SH-SY5Y (cell line): ENCODE data around the gene FBXL2.
A peak's percentile ranks its signal among the peaks of the same experiment; 100 is the strongest.

ENCODE experiments used
- GATA2 ChIP-seq: IDR thresholded peaks from 2 replicates; pipeline ENCODE4 v1.6.1; 2011; ENCODE audit warnings: mild to moderate bottlenecking, low read depth, low read length
- GATA3 ChIP-seq: IDR thresholded peaks from 2 replicates; pipeline ENCODE4 v1.6.1; 2011; ENCODE audit warnings: low read depth, mild to moderate bottlenecking, low read length, moderate library complexity

FBXL2 gene

DNA sequence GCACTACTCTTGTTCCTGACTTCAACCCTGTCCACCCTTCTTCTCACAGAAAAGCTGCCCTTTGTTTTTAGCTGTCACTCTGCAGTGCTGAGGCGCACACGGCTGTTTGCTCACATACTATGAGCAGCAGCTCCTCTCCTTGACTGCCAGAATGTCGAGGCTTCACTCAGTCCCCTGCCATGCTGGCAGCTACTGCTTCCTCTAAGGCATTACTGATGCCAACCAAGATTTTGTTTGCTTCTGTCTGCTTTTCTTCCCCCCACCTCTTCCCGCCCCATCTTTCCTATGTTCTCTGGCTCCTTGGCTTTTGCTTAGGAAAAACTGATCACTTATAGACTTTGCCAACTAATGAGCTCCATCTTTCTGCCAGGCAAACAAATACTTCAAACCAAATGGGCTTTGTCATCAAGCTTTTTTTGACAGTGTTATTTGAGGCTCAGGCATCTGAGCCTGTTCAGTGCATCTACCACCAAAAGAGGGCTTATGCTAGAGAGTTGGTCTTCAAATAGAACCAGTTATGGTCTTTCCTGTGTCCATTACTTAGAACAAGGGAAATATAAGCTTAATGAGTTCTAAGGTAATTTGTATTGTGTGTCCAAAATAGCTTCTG, 81.0 kb downstream of the FBXL2 start:
- TF ChIP-seq GATA2 (no peak), GATA3 (no peak)

DNA sequence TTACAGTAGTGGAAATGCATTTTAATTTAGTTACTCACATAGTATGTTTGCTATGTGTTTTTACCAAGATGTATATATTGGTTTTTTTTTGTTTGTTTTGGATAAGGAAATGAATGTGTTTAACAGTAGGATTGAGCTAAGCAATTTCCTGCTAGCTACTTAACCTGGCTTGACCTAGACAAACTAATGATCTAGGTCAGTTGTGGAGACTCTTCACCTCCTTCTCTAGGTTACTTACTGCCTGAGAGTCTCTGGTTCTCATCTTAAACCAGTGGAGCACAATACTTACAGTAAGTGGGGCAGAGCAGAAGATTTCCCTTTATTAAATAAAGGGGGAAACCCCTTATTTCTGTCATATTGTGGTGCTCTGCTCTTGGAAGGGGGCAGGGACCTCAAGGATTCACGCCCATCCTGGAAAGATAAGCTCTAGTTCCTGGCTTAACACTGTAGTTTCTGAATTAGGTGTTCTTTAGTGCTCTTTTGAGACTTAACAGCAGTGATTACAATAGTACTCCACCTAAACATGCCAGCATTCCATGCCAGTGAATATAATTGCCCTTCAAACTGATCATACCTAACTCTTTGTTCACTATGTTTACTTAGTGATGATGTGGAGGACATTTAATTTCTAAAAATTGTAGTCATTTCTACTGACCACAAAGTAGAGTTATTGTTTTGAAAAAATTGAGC, 83.0 kb downstream of the FBXL2 start:
- TF ChIP-seq GATA2 (no peak), GATA3 (no peak)

DNA sequence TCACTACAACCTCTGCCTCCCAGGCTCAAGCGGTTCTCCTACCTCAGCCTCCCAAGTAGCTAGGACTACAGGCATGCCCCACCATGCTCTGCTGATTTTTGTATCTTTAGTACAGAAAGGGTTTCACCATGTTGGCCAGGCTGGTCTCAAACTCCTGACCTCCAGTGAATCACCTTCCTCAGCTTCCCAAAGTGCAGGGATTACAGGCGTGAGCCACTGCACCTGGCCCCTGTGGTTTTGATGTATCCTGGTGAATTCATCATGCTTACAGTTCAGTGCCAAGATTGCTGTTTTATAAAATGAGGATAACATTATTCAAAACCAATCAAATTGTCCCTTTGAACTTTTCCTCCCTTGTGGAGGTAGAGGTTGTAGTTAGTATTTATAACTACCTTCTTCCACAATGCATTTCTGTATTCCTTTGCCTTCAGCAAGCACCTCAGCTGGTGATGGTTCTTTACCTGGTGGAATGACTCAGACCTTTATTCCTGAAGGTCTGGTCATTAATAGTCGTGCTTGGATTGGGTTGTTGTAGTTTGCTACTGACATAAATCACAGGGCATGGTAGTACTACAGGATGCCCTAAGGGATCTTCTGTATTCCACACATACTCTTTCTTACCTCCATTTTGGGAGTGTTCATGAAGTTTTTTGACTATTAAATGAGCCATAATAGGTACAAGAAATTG, 86.0 kb downstream of the FBXL2 start:
- TF ChIP-seq GATA3 (no peak), GATA2 (no peak)

DNA sequence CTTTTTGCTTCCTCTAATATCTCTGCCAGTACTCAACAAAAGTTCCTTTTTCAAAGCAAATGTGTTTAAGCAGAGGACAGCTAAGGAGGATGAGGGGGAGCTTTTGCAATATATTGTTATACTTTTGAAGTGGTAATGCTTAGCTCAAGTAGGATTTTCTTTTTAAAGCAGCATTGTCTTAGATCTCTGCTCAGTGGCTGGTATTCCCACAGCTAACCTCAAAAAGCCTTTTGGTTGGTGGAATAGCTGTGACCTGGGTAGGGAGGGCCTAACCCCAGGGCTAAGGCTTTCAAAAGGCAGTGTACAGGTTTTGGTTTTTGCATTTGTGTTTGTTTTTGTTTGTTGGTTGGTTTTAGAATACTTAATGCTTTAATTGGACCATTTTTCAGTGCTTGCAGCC, 86.8 kb downstream of the FBXL2 start:
- TF ChIP-seq GATA3 (no peak), GATA2 (no peak)

DNA sequence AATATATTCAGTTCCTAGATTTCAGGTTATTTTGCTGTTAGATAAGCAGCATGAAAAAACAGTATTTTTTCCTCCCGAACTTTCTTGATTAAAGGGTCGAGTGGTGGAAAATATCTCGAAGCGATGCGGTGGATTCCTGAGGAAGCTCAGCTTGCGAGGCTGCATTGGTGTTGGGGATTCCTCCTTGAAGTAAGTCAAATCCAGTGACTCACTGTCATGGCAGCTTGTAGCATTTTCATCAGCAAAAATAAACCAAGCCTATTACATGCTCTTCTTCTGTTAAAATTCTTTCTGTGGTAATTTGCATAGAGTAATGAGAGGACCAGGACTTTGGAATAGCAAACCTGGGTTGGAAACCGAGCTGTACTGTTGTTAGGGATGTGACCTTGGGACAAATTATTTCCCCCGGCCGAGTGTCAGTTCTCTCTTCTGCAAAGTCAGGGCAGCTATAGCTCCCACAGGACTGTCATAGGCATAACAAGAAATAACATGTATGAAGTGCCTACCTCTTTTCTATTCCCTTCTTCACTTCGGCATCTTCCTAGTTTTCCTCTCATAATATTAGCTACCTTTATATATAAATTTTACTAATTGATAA, 87.4 kb downstream of the FBXL2 start:
- TF ChIP-seq GATA3: no peak
- TF ChIP-seq GATA2: no peak

DNA sequence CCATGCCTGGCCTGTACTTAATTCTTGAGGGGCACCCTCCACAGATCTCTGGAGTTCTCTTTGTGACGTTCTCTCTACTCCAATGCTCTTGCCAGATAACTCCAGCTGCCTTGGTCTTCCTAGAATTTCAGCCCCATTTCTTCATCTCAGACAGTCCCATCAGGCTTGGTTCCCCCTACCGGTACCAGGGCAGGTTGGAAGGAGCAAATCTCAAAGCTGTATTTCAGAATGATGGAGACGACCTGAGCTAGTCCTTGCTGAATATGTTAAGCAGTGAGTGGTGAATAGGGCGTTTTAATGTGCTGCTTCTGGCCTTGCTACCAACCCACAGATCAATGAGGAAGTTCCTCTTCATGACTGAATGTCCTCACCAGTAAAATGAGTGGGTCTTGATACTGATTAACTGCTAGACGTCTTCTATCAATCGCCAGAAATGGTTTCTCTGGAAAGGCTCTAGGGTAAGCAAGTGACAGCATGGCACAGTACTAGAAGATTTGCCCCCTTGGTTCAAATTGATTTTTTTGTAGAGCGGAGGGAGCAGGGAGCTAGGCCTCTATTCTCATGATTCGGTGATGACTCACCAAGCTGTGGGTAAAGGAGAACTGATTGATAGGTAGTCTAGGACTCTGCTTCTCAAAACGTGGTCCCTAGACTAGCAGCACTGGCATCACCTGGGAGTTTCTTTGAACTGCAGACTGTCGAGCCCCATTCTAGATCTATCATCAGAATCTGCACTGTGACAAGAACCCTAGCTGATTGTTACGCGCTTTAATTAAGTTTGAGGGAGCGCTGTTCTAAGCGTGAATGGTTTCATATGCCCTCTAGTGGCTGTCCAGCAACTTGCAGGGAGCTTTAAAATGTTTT, 95.2 kb downstream of the FBXL2 start:
- TF ChIP-seq GATA2 (no peak), GATA3 (no peak)

DNA sequence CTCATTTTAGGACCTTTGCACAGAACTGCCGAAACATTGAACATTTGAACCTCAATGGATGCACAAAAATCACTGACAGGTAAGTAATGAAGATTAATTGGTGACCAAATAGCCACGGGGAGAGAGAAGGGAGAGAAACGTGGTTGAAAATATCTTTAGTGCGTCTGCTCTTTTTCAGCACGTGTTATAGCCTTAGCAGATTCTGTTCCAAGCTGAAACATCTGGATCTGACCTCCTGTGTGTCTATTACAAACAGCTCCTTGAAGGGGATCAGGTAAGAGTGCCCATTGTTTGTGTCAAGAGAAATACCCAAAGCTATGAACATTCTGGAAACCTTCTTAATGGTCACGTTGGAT, 95.8 kb downstream of the FBXL2 start:
- TF ChIP-seq GATA3 (no peak), GATA2 (no peak)

DNA sequence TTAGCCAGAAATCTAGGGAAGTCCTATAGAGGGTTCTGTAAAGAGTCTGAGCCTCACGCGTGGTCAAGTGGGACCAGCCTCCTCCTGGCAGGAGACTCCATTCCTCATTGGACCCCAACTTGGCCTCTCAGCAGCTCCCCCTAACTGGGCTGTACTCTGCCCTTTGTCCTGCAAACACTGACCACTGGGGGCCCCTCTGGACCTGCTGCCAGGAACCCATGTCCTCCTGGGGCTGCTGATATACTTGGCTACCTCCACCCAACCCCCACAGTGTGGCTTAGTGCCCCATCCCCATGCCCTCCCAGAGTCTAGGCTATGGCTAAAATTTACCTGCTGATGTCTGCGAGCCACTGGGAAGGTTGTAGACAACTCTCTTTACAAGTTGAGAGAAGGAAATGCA, 100.2 kb downstream of the FBXL2 start:
- TF ChIP-seq GATA2 (no peak), GATA3 (no peak)

DNA sequence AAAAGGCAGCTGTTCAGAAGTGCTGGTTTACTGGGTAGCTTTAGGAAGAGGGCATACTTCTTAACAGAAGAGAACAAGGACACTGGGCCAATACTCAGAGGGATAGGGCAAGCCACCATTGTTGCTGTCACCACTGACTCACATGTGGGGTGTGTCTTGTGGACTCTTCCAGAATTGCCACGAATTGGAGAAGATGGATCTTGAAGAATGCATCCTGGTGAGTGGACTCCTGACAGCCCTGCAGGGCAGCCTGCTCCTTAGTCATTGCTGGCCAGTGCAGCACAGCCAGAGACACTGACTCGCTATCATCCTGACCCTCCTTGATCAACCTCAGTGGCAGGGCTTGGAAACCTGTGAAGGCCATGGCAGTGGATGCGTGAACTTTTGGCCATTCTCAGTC, 100.7 kb downstream of the FBXL2 start:
- TF ChIP-seq GATA2 (no peak), GATA3 (no peak)

DNA sequence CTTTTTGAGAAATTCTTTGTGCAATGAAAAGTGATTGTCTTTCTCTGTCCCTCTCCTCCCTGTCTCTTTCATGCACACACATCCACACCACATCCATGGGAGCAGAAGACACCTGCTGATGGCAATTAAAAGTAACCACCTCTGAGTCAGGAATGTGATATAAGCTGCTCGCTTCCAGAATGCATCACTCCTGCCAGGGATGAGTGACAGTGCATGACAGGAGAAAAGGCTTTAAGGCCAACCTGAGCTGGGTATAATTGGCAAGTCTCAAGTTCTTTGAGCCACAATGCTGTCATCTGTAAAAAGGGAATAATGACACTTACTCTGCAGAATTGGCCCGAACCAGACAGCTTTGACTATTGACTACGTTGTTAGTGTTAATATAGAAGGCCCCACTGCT, 103.4 kb downstream of the FBXL2 start:
- TF ChIP-seq GATA3 (no peak), GATA2 (no peak)

DNA sequence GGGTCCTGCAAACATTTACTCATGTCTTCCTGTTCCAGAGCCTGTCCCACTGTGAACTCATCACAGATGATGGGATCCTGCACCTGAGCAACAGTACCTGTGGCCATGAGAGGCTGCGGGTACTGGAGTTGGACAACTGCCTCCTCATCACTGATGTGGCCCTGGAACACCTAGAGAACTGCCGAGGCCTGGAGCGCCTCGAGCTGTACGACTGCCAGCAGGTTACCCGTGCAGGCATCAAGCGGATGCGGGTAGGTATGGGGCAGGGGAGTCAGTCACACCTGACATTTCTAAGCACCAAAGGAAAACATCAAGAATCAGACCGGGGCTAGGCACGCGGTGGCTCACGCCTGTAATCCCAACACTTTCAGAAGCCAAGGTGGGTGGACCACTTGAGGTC, 106.7 kb downstream of the FBXL2 start:
- no peak for TF ChIP-seq GATA2
- TF ChIP-seq GATA3: no peak

DNA sequence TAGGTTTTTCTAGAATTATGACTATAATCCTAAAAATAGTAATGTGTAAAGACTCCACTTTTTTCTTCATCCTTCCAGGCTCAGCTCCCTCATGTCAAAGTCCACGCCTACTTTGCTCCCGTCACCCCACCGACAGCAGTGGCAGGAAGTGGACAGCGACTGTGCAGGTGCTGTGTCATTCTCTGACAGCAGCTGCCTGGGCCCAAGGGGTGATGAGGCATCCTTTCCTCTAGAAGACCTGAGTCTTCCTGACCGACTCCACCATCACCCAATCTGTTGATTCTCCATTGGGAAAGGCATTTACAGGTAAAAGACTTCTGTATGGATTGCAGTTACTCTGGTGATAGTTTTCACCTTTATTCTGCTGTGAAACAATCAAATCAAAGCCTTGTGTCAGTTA, 108.2 kb downstream of the FBXL2 start:
- no peak for TF ChIP-seq GATA2
- TF ChIP-seq GATA3: no peak

DNA sequence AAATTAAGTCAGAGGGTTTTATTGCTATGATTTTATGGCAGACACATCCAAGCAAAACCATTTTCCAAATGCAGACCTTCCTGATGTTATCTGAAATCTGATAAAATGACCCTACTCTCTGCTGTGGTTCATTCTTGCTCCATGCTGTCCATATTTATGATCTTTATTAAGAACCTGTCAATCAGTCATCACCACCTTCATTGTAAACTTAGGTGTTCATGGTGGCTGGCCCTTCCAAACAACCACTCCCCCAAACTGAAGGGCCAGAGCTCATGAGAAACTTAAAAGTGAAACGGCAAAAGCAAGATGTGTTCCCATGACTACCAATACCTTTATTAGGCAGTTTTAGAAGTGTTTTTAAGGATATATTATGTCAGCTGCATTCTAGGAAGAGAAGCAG, 109.4 kb downstream of the FBXL2 start:
- TF ChIP-seq GATA3: 0 out of 2 replicates have a peak, but pooled peaks have one; percentile 36
- TF ChIP-seq GATA2: no peak
